NK-92 (cell line): Measurements from ENCODE around the gene PASD1.
"Not testable (repeated sequence)": the region's sequence is repeated elsewhere in the genome, so short reads cannot be mapped to it uniquely, and the experiment has no call there.

Experiments
- DNase-seq: peaks from one replicate; lab custom pipeline; 2025; ENCODE audit not compliant: unreplicated experiment; lab: John Stamatoyannopoulos, UW

The PASD1 gene

GRCh38 chrX:151563449-151563848 lies at the start of gene PASD1:
Gene PASD1 (plus strand): TSS chrX:151563675. CDS start chrX:151601554, 37,879 bp downstream.
- no peak for DNase-seq

- no peak for DNase-seq
Measured at GRCh38 chrX:151515237-151515636, 48.2 kb upstream of the PASD1 start.

GRCh38 chrX:151516538-151517187 lies 46.8 kb upstream of the PASD1 start:
- DNase-seq, result no peak

- no peak for DNase-seq
Measured at GRCh38 chrX:151517421-151517820, 46.1 kb upstream of the PASD1 start.

- no peak for DNase-seq
Measured at GRCh38 chrX:151523351-151523750, 40.1 kb upstream of the PASD1 start.

GRCh38 chrX:151536571-151536970 lies 26.9 kb upstream of the PASD1 start:
- no peak for DNase-seq

GRCh38 chrX:151537572-151537971 lies 25.9 kb upstream of the PASD1 start:
- DNase-seq, result no peak

- DNase-seq, result no peak
Measured at GRCh38 chrX:151538190-151539122, 25.0 kb upstream of the PASD1 start.

GRCh38 chrX:151543706-151544105 lies 19.8 kb upstream of the PASD1 start:
- DNase-seq, result no peak

GRCh38 chrX:151546226-151546625 lies 17.2 kb upstream of the PASD1 start:
- DNase-seq, result not testable (repeated sequence)

- DNase-seq, result not testable (repeated sequence)
Measured at GRCh38 chrX:151551176-151551575, 12.3 kb upstream of the PASD1 start.

GRCh38 chrX:151552743-151553142 lies 10.7 kb upstream of the PASD1 start:
- no peak for DNase-seq

GRCh38 chrX:151555301-151555700 lies 8.2 kb upstream of the PASD1 start:
- not testable (repeated sequence) for DNase-seq

- not testable (repeated sequence) for DNase-seq
Measured at GRCh38 chrX:151562485-151562884, 990 bp upstream of the PASD1 start.

- not testable (repeated sequence) for DNase-seq
Measured at GRCh38 chrX:151563003-151563402, 472 bp upstream of the PASD1 start.

GRCh38 chrX:151564035-151564434 lies 560 bp downstream of the PASD1 start:
- DNase-seq, result no peak

GRCh38 chrX:151566872-151567271 lies 3.4 kb downstream of the PASD1 start:
- DNase-seq, result not testable (repeated sequence)

- no peak for DNase-seq
Measured at GRCh38 chrX:151570561-151570960, 7.1 kb downstream of the PASD1 start.

- DNase-seq, result not testable (repeated sequence)
Measured at GRCh38 chrX:151593384-151593783, 29.9 kb downstream of the PASD1 start.

- DNase-seq, result no peak
Measured at GRCh38 chrX:151596282-151596681, 32.8 kb downstream of the PASD1 start.

GRCh38 chrX:151604931-151605330 lies 41.5 kb downstream of the PASD1 start:
- DNase-seq, result no peak

GRCh38 chrX:151609222-151609621 lies 45.7 kb downstream of the PASD1 start:
- DNase-seq, result no peak
